OCI-LY3 (cell line): ENCODE measurements around the gene MREG.

Source experiments
- CTCF ChIP-seq: fragments of 200-600, 300-600 bp; sonication (generic); IDR thresholded peaks from 2 replicates; pipeline ENCODE4 v1.5.1; 2014; ENCODE audit warnings: antibody characterized with exemption, low read length, low read depth
- EZH2phosphoT487 ChIP-seq: fragments of 200-600 bp; shearing (Covaris generic); IDR thresholded peaks from 2 replicates; pipeline ENCODE4 v1.6.1; 2018; ENCODE audit warnings: antibody characterized with exemption, mixed run types, low read depth

GRCh38 chr2:215911301-215912085 lies 101.9 kb downstream of the MREG start:
- no peak for TF ChIP-seq CTCF
- no peak for TF ChIP-seq EZH2phosphoT487
